HL-60 (cell line): ENCODE results near the gene ZRANB1.

ENCODE experiments used
- POLR2AphosphoS5 ChIP-seq: IDR thresholded peaks from 2 replicates; pipeline ENCODE4 v1.6.1; 2012; ENCODE audit warnings: low read depth
- TF ChIP-seq, protein P1 (sequence below): IDR thresholded peaks from one replicate; pipeline ENCODE4 v1.5.1; 2011; ENCODE audit warnings: low read length, control low read depth, inconsistent platforms; ENCODE audit not compliant: insufficient read depth

GRCh38 chr10:124946945-124947344 is 5.0 kb downstream of the ZRANB1 start:
- TF ChIP-seq, protein P1, sequence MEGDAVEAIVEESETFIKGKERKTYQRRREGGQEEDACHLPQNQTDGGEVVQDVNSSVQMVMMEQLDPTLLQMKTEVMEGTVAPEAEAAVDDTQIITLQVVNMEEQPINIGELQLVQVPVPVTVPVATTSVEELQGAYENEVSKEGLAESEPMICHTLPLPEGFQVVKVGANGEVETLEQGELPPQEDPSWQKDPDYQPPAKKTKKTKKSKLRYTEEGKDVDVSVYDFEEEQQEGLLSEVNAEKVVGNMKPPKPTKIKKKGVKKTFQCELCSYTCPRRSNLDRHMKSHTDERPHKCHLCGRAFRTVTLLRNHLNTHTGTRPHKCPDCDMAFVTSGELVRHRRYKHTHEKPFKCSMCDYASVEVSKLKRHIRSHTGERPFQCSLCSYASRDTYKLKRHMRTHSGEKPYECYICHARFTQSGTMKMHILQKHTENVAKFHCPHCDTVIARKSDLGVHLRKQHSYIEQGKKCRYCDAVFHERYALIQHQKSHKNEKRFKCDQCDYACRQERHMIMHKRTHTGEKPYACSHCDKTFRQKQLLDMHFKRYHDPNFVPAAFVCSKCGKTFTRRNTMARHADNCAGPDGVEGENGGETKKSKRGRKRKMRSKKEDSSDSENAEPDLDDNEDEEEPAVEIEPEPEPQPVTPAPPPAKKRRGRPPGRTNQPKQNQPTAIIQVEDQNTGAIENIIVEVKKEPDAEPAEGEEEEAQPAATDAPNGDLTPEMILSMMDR = no peak
- no peak for TF ChIP-seq POLR2AphosphoS5
